Measurements from ENCODE around the gene COL4A1. TPM values are rescaled to one million over a fixed set of nuclear protein-coding genes. Genes with fewer than 3 reads are reported as not detected.

Gene COL4A1
- total and polyA plus RNA-seq, 8 donors: 418 to 1,057 (median 547) TPM

- Histone ChIP-seq H3K9me3 (no peaks in the 10 kb centered on the region), H3K4me3 (no peak overlapping the region), H3K27ac (peak overlapping the region; percentile 50 to 53), H3K27me3 (no peaks in the 10 kb centered on the region), H3K36me3 (no peaks in the 10 kb centered on the region), H3K4me1 (peaks cover 27 to 58% of the 10 kb centered on the region in 2 donors)
- ATAC-seq (no peak), DNase-seq (no peak)
- intact Hi-C loops (cut with DNase I): no loop called here
- TF ChIP-seq CTCF (IDR thresholded peaks at IDR 0.05): no peak
Observed at GRCh38 chr13:110264685-110265275, 42.2 kb downstream of the COL4A1 start.

GRCh38 chr13:110263888-110264287, 43.1 kb downstream of the COL4A1 start:
- H3K27me3 ChIP-seq: no peaks in the 10 kb centered on the region
- ATAC-seq: peak; percentile 49
- no peaks in the 10 kb centered on the region for H3K9me3 ChIP-seq
- no peak overlapping the region for H3K4me3 ChIP-seq
- intact Hi-C loops (cut with DNase I): no loop called here
- H3K4me1 ChIP-seq: peaks cover 27 to 58% of the 10 kb centered on the region in 2 donors
- DNase-seq: peak in 1 of 4 donors; percentile 50
- TF ChIP-seq CTCF (IDR thresholded peaks at IDR 0.05): no peak
- no peaks in the 10 kb centered on the region for H3K36me3 ChIP-seq
- no peak overlapping the region for H3K27ac ChIP-seq

GRCh38 chr13:110263404-110263803, 43.6 kb downstream of the COL4A1 start:
- intact Hi-C loops (cut with DNase I): no loop called here
- no peak overlapping the region for H3K4me3 ChIP-seq
- DNase-seq (no peak), ATAC-seq (no peak)
- H3K36me3 ChIP-seq: no peaks in the 10 kb centered on the region
- no peaks in the 10 kb centered on the region for H3K9me3 ChIP-seq
- no peak overlapping the region for H3K27ac ChIP-seq
- H3K27me3 ChIP-seq: no peaks in the 10 kb centered on the region
- TF ChIP-seq CTCF (IDR thresholded peaks at IDR 0.05): no peak
- peaks cover 27 to 58% of the 10 kb centered on the region in 2 donors for H3K4me1 ChIP-seq

- Histone ChIP-seq H3K4me1 (peaks cover 27 to 52% of the 10 kb centered on the region in 2 donors), H3K36me3 (no peaks in the 10 kb centered on the region), H3K9me3 (no peaks in the 10 kb centered on the region), H3K27me3 (no peaks in the 10 kb centered on the region), H3K4me3 (no peak overlapping the region), H3K27ac (peak overlapping the region; percentile 0 to 42)
- DNase-seq (no peak), ATAC-seq (no peak)
- TF ChIP-seq CTCF (IDR thresholded peaks at IDR 0.05): no peak
- intact Hi-C loops (cut with DNase I): no loop called here
Observed at GRCh38 chr13:110262508-110263291, 44.3 kb downstream of the COL4A1 start.

- Histone ChIP-seq H3K36me3 (no peaks in the 10 kb centered on the region), H3K4me3 (no peak overlapping the region), H3K27me3 (no peaks in the 10 kb centered on the region), H3K4me1 (peaks cover 23 to 49% of the 10 kb centered on the region in 2 donors), H3K27ac (peak overlapping the region; percentile 0 to 42), H3K9me3 (no peaks in the 10 kb centered on the region)
- intact Hi-C loops (cut with DNase I): no loop called here
- ATAC-seq (no peak), DNase-seq (no peak)
- TF ChIP-seq CTCF (IDR thresholded peaks at IDR 0.05): no peak
Observed at GRCh38 chr13:110262082-110262436, 44.9 kb downstream of the COL4A1 start.
